Esophagus muscularis mucosa (tissue), 4 donors: ENCODE data around the gene CES2. TPM values are rescaled to one million over a fixed set of nuclear protein-coding genes. Genes with fewer than 3 reads are reported as not detected.

Experiments used
- DNase-seq: peaks from one replicate; pipeline ENCODE4 v3.0.0-alpha.2; 2017; ENCODE audit errors: extremely low spot score
- H3K27ac ChIP-seq, 4 donors: fragments of 200-600 bp; sonication (generic); replicated peaks in 1 of 4; 1 replicate in 3 of 4; 2 replicates in 1 of 4; pipeline ENCODE4 v1.5.1; 2016 to 2019; ENCODE audit warnings: mild to moderate bottlenecking in 1 of 4
- H3K27me3 ChIP-seq, 4 donors: fragments of 200-600 bp; sonication (generic); one replicate each; pipeline versions ENCODE4 v1.5.1 to v1.6.0; 2016 to 2019
- H3K36me3 ChIP-seq, 4 donors: fragments of 200-600 bp; sonication (generic); one replicate each; pipeline ENCODE4 v1.5.1; 2016 to 2019
- H3K4me1 ChIP-seq, 4 donors: fragments of 200-600 bp; sonication (generic); one replicate each; pipeline ENCODE4 v1.5.1; 2016 to 2019
- H3K4me3 ChIP-seq, 4 donors: fragments of 200-600 bp; sonication (generic); 1 replicate in 2 of 4; 2 replicates in 2 of 4; pipeline ENCODE4 v1.5.1; 2016 to 2019; ENCODE audit warnings: mild to moderate bottlenecking in 4 of 4, moderate library complexity in 1 of 4
- H3K9me3 ChIP-seq, 4 donors: fragments of 200-600 bp; sonication (generic); 1 replicate in 3 of 4; 2 replicates in 1 of 4; pipeline ENCODE4 v1.5.1; 2016 to 2019
- EP300 ChIP-seq: sonication (generic); formaldehyde crosslinking; IDR thresholded peaks from one replicate; pipeline ENCODE4 v1.6.1; 2017; ENCODE audit warnings: antibody characterized with exemption
- POLR2A ChIP-seq: fragments of 450-650 bp; IDR thresholded peaks from one replicate; pipeline ENCODE4 v1.6.1; 2017; ENCODE audit warnings: antibody characterized with exemption, moderate library complexity, mild to moderate bottlenecking, low read depth
- POLR2AphosphoS5 ChIP-seq, 2 donors: sonication (generic); formaldehyde crosslinking; IDR thresholded peaks; one replicate each; pipeline ENCODE4 v1.6.1; 2017; ENCODE audit warnings: antibody characterized with exemption in 2 of 2
- whole genome bisulfite sequencing: methylation state at CpG from one replicate; pipeline ENCODE4 v1.1.5; 2018; 5-methylcytosine and 5-hydroxymethylcytosine counted together
- intact Hi-C: fragments of 100-400 bp; cut with DNase I; formaldehyde crosslinking; loops from one replicate; pipeline ENCODE4 v1.15.1; 2023
- total RNA-seq, 4 donors: library from RNA; depleted of rRNA; stranded (reverse); fragments of >200 nt; gene quantifications; one replicate each; pipeline versions ENCODE4 v1.1.0 to v1.2.1, GENCODE V29; 2016
- TF ChIP-seq, protein P1 (sequence below), 3 experiments: fragments of 200-600 bp in 2 of 3; fragments of 450-650 bp in 1 of 3; sonication (generic) in 2 of 3; IDR thresholded peaks; one replicate each; pipeline ENCODE4 v1.5.1; 2017 to 2019; ENCODE audit warnings: antibody characterized with exemption in 3 of 3, mild to moderate bottlenecking in 2 of 3, moderate library complexity in 1 of 3

Gene CES2
- total RNA-seq, 4 donors from 2014 or later, result 22.0 to 29.7 (median 26.8) TPM

DNA sequence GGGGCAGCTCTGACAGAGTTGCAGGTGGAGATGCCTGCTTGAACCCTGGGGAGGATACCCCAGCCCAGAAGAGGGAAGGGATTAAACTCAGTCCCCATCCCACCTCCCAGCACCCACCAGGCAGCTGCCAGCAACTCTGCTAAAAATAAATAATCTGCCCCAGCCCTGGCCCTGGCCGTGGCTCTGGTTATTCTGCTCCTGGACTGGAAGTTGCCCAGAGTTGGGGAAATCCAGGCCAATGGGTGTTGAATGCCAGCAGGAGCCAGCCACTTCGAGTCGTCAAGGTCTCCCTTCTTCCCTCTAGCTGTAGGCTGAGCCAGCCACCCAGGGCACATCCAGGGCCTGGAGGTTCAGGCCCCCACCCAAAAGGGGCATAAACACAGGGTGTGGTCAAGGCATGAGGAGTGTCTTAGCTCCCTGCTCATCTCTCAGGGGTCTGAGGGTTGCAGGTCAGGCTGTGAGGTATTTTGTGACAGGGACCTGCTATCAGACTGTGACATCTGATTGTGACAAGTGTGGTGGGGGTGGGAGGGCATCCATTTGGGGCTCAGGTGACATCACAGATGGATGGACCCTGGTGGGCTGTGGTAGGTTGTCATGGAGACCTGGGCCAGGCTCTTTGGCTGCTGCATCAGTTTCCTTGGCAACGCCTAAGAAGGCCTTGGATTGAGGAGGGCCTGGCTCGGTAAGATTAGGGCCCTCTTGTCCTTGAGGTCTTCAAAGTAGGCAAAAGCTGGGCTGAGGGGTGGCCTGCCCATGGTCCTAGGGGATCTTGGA, 9.0 kb upstream of the CES2 start:
- WGBS, result 66% methylated on average over 5 of the region's 5 CpGs
- TF ChIP-seq, protein P1, sequence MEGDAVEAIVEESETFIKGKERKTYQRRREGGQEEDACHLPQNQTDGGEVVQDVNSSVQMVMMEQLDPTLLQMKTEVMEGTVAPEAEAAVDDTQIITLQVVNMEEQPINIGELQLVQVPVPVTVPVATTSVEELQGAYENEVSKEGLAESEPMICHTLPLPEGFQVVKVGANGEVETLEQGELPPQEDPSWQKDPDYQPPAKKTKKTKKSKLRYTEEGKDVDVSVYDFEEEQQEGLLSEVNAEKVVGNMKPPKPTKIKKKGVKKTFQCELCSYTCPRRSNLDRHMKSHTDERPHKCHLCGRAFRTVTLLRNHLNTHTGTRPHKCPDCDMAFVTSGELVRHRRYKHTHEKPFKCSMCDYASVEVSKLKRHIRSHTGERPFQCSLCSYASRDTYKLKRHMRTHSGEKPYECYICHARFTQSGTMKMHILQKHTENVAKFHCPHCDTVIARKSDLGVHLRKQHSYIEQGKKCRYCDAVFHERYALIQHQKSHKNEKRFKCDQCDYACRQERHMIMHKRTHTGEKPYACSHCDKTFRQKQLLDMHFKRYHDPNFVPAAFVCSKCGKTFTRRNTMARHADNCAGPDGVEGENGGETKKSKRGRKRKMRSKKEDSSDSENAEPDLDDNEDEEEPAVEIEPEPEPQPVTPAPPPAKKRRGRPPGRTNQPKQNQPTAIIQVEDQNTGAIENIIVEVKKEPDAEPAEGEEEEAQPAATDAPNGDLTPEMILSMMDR (IDR thresholded peaks at IDR 0.05), result no peak
- TF ChIP-seq POLR2A, result no peak
- no peak for TF ChIP-seq POLR2AphosphoS5 (IDR thresholded peaks at IDR 0.05)
- no peak for TF ChIP-seq EP300
- Histone ChIP-seq H3K4me1 (peaks cover 39 to 75% (median 66%) of the 10 kb centered on the region in 4 donors), H3K27ac (peak overlapping the region; percentile 92 to 95 (median 93)), H3K27me3 (peaks cover 0 to 3% (median 0%) of the 10 kb centered on the region in 4 donors), H3K4me3 (peak overlapping the region; percentile 72 to 77 (median 74)), H3K36me3 (peaks cover 10 to 27% (median 19%) of the 10 kb centered on the region in 4 donors), H3K9me3 (no peaks in the 10 kb centered on the region)
- no peak for DNase-seq
- intact Hi-C loops, result no loop called here

DNA sequence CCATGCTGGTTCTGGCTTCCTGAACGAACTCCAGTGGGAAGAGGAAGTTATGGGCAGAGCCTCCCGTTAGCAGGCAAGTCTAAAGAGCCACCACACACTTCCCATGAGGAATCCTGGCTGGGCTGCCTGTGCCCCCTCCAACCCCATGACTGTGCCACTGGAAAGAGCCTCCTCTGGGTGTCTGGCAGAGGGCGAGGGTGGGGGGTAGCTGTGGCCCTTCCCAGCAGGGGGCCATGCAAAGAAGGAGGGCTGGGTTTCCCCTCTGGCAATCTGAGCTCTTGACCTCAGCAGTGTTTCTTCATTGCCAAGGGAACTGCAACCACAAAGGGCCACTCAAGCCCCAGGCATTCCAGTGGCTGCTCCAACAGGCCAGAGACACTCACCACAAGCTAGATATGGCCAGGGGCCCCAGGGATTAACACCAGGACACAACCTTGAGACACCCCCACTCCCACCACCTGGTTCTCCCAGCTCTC, 8.3 kb upstream of the CES2 start:
- no peak for TF ChIP-seq EP300
- no peak for TF ChIP-seq POLR2AphosphoS5 (IDR thresholded peaks at IDR 0.05)
- TF ChIP-seq POLR2A, result peak; percentile 13
- peaks cover 36 to 70% (median 62%) of the 10 kb centered on the region in 4 donors for H3K4me1 ChIP-seq
- peaks cover 3 to 27% (median 18%) of the 10 kb centered on the region in 4 donors for H3K36me3 ChIP-seq
- no peaks in the 10 kb centered on the region for H3K9me3 ChIP-seq
- no peak for DNase-seq
- peaks cover 0 to 3% (median 0%) of the 10 kb centered on the region in 4 donors for H3K27me3 ChIP-seq
- H3K27ac ChIP-seq, result peak overlapping the region; percentile 92 to 95 (median 93)
- 60% methylated on average over 2 of the region's 3 CpGs for WGBS
- H3K4me3 ChIP-seq, result no peak overlapping the region
- intact Hi-C loops, result no loop called here

- no peak for DNase-seq
- TF ChIP-seq, protein P1 (IDR thresholded peaks at IDR 0.05), result no peak
- TF ChIP-seq POLR2A (no peak), POLR2AphosphoS5 (IDR thresholded peaks at IDR 0.05) (no peak), EP300 (no peak)
- intact Hi-C loops, result no loop called here
- Histone ChIP-seq H3K9me3 (no peaks in the 10 kb centered on the region), H3K27ac (peak overlapping the region in 2 of 4 donors; percentile 37 to 92), H3K4me1 (peaks cover 39 to 70% (median 62%) of the 10 kb centered on the region in 4 donors), H3K4me3 (no peak overlapping the region), H3K27me3 (peaks cover 0 to 3% (median 0%) of the 10 kb centered on the region in 4 donors), H3K36me3 (peaks cover 0 to 31% (median 22%) of the 10 kb centered on the region in 4 donors)
- WGBS, result 92% methylated on average over 7 of the region's 8 CpGs
Measured at GRCh38 chr16:66927918-66928649, 7.2 kb upstream of the CES2 start.

DNA sequence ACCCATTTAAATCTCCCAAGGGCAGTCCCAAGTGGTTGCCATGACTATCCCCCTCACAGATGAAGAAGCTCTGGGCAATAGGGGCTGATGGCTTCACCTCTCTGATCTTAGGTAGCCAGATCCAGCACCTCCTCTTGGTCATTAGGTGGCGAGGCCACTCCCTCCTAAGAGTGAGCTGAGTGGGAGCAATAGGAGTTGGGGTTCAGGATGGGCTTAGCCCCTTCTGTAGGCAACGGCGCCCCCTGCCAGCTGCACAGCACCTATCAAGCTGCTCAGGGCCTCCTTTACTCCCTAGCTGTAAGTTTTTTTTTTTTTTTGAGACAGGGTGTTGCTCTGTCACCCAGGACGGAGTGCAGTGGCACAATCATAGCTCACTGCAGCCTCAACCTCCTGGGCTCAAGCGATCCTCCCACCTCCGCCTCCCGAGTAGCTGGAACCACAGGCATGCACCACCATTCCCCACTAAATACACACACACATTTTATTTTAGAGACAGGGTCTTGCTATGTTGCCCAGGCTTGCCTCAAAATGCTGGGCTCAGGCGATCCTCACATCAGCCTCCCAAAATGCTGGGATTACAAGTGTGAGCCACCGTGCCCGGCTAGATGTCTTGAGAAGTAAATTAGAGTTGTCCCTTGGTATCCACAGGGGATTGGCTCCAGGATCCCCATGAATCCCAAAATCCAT, 6.5 kb upstream of the CES2 start:
- H3K9me3 ChIP-seq, result no peaks in the 10 kb centered on the region
- H3K36me3 ChIP-seq, result peaks cover 0 to 31% (median 19%) of the 10 kb centered on the region in 4 donors
- H3K27ac ChIP-seq, result peak overlapping the region in 1 of 4 donors; percentile 37
- no peak for TF ChIP-seq EP300
- TF ChIP-seq, protein P1 (IDR thresholded peaks at IDR 0.05), result peak; percentile 28 to 44 (median 44)
- H3K4me1 ChIP-seq, result peaks cover 38 to 70% (median 62%) of the 10 kb centered on the region in 4 donors
- 73% methylated on average over 10 of the region's 10 CpGs for WGBS
- peaks cover 0 to 2% (median 0%) of the 10 kb centered on the region in 4 donors for H3K27me3 ChIP-seq
- DNase-seq, result no peak
- H3K4me3 ChIP-seq, result no peak overlapping the region
- intact Hi-C loops, result loop anchor here (1.0 kb wide), 1 partner anchor 34 kb away; no protein-coding TSS in a partner anchor
